Panc1 (cell line): ENCODE results near the gene ANKRD49. TPM values are rescaled to one million over a fixed set of nuclear protein-coding genes. Genes with fewer than 3 reads are reported as not detected.

Source experiments
- ATAC-seq: fragments of 200-7000 bp; cut with Tn5 transposase; 2 replicates; pipeline ENCODE4 v1.9.1; 2020; ENCODE audit warnings: mild to moderate bottlenecking, moderate library complexity
- BruUV-seq: library from RNA; stranded (reverse); fragments of 400-500 nt; replicated peaks from 2 replicates; lab custom pipeline; 2021; lab: Mats Ljungman, UMichigan
- CTCF ChIA-PET: fragments of 300-600 bp; sonication (Branson Sonifier 250); formaldehyde crosslinking; loops from one replicate; lab custom pipeline; 2022; ENCODE audit warnings: antibody characterized with exemption; lab: Charles Lee
- POLR2A ChIA-PET: fragments of 300-600 bp; sonication (Branson Sonifier 250); formaldehyde crosslinking; loops from one replicate; lab custom pipeline; 2022; ENCODE audit warnings: antibody characterized with exemption; lab: Charles Lee
- DNase-seq: peaks from one replicate; pipeline ENCODE4 v3.0.0-alpha.2; 2010; ENCODE audit warnings: low read depth, low spot score
- H3K27ac ChIP-seq: 2 replicates; pipeline ENCODE4 v1.5.1; 2011; ENCODE audit warnings: mild to moderate bottlenecking, low read length, inconsistent platforms
- H3K27me3 ChIP-seq: fragments of 200-500 bp; sonication (Bioruptor generic); 2 replicates; pipeline ENCODE4 v1.6.0; 2014; ENCODE audit warnings: low read length, inconsistent platforms; ENCODE audit not compliant: control insufficient read depth, insufficient read depth
- H3K36me3 ChIP-seq: fragments of 200-500 bp; sonication (Bioruptor generic); 2 replicates; pipeline ENCODE4 v1.5.1; 2014; ENCODE audit warnings: inconsistent platforms, mild to moderate bottlenecking, low read length, moderate library complexity; ENCODE audit not compliant: control insufficient read depth, insufficient read depth
- H3K4me1 ChIP-seq: 2 replicates; pipeline ENCODE4 v1.5.1; 2011; ENCODE audit warnings: inconsistent platforms, mild to moderate bottlenecking, low read length, moderate library complexity; ENCODE audit not compliant: control insufficient read depth, insufficient read depth
- H3K4me3 ChIP-seq, 2 experiments: 2 replicates each; pipeline ENCODE4 v1.5.1; 2011 to 2012; ENCODE audit warnings: low read depth in 2 of 2, low read length in 2 of 2, mild to moderate bottlenecking in 2 of 2, inconsistent platforms in 1 of 2, moderate library complexity in 1 of 2
- H3K9me3 ChIP-seq: fragments of 200-500 bp; sonication (Bioruptor generic); 2 replicates; pipeline ENCODE4 v1.5.1; 2014; ENCODE audit warnings: low read depth, mild to moderate bottlenecking, inconsistent platforms, low read length, moderate library complexity; ENCODE audit not compliant: control insufficient read depth, insufficient read depth
- POLR2AphosphoS5 ChIP-seq: IDR thresholded peaks from 2 replicates; pipeline ENCODE4 v1.6.1; 2012; ENCODE audit warnings: mild to moderate bottlenecking, low read depth, low read length, moderate library complexity
- SIN3A ChIP-seq: IDR thresholded peaks from 2 replicates; pipeline ENCODE4 v1.6.1; 2012; ENCODE audit warnings: low read depth, mild to moderate bottlenecking, low read length, moderate library complexity, borderline replicate concordance; ENCODE audit not compliant: insufficient read depth
- TCF7L2 ChIP-seq: IDR thresholded peaks from 2 replicates; pipeline ENCODE4 v1.6.1; 2011; ENCODE audit warnings: mild to moderate bottlenecking, low read depth, low read length, inconsistent platforms
- in situ Hi-C: cut with HindIII; loops from 2 replicates; pipeline ENCODE4 v1.10.0; 2016; ENCODE audit warnings: low sequenced_read_pairs, low pct_unique_long_range_greater_than_20kb
- intact Hi-C: fragments of 100-400 bp; cut with micrococcal nuclease; formaldehyde crosslinking; loops from one replicate; pipeline ENCODE4 v1.10.0; 2022; ENCODE audit not compliant: unreplicated experiment
- total RNA-seq: library from RNA; stranded (reverse); gene quantifications from one replicate; pipeline ENCODE4 v1.2.1, GENCODE V29; 2021; ENCODE audit not compliant: unreplicated experiment
- TF ChIP-seq, protein P1 (sequence below): fragments of 450-650 bp; IDR thresholded peaks from 2 replicates; pipeline ENCODE4 v1.5.1; 2017; ENCODE audit warnings: mild to moderate bottlenecking
- TF ChIP-seq, protein P2 (sequence below), 2 experiments: IDR thresholded peaks; 2 replicates each; pipeline ENCODE4 v1.6.1; 2011 to 2012; ENCODE audit warnings: low read depth in 2 of 2, control low read depth in 1 of 2, low read length in 1 of 2, mild to moderate bottlenecking in 1 of 2, moderate library complexity in 1 of 2; ENCODE audit not compliant: insufficient read depth in 1 of 2

ANKRD49 gene
- total RNA-seq, 1 experiment from 2014 or later: 15.4 TPM

DNA sequence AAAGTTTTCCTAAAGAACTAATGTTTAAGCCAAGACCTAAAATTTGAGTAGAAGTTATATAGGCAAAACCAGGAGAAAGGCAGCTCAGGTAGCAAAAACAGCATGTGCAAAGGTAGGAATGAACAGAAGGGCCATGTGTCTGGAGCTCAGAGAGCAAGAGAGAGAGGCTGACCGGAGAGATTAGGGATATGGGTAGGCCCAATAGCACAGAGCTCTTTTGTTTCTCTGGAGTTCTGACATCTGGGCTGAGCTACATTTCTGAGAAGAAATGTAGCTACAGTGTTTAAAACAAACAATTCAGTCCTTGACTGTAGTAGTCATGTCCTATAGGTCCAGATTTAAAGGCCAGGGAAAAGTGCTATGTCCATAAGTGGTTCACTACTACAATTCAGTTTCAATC is 22.9 kb downstream of the ANKRD49 start:
- peaks cover 14% of the 10 kb centered on the region for H3K27me3 ChIP-seq
- H3K27ac ChIP-seq: no peak overlapping the region
- intact Hi-C loops (loop anchor here (5.0 to 10.0 kb wide), 2 partner anchors 86 to 378 kb away; no protein-coding TSS in a partner anchor), in situ Hi-C loops (no loop called here)
- TF ChIP-seq, protein P1, sequence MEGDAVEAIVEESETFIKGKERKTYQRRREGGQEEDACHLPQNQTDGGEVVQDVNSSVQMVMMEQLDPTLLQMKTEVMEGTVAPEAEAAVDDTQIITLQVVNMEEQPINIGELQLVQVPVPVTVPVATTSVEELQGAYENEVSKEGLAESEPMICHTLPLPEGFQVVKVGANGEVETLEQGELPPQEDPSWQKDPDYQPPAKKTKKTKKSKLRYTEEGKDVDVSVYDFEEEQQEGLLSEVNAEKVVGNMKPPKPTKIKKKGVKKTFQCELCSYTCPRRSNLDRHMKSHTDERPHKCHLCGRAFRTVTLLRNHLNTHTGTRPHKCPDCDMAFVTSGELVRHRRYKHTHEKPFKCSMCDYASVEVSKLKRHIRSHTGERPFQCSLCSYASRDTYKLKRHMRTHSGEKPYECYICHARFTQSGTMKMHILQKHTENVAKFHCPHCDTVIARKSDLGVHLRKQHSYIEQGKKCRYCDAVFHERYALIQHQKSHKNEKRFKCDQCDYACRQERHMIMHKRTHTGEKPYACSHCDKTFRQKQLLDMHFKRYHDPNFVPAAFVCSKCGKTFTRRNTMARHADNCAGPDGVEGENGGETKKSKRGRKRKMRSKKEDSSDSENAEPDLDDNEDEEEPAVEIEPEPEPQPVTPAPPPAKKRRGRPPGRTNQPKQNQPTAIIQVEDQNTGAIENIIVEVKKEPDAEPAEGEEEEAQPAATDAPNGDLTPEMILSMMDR: no peak
- TF ChIP-seq, protein P2, sequence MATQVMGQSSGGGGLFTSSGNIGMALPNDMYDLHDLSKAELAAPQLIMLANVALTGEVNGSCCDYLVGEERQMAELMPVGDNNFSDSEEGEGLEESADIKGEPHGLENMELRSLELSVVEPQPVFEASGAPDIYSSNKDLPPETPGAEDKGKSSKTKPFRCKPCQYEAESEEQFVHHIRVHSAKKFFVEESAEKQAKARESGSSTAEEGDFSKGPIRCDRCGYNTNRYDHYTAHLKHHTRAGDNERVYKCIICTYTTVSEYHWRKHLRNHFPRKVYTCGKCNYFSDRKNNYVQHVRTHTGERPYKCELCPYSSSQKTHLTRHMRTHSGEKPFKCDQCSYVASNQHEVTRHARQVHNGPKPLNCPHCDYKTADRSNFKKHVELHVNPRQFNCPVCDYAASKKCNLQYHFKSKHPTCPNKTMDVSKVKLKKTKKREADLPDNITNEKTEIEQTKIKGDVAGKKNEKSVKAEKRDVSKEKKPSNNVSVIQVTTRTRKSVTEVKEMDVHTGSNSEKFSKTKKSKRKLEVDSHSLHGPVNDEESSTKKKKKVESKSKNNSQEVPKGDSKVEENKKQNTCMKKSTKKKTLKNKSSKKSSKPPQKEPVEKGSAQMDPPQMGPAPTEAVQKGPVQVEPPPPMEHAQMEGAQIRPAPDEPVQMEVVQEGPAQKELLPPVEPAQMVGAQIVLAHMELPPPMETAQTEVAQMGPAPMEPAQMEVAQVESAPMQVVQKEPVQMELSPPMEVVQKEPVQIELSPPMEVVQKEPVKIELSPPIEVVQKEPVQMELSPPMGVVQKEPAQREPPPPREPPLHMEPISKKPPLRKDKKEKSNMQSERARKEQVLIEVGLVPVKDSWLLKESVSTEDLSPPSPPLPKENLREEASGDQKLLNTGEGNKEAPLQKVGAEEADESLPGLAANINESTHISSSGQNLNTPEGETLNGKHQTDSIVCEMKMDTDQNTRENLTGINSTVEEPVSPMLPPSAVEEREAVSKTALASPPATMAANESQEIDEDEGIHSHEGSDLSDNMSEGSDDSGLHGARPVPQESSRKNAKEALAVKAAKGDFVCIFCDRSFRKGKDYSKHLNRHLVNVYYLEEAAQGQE (IDR thresholded peaks at IDR 0.05; ENCODE audit: insufficient read depth in 1 of 2, low read depth in 2 of 2, low read length in 1 of 2): no peak
- no peak for TF ChIP-seq SIN3A
- TF ChIP-seq TCF7L2: no peak
- TF ChIP-seq POLR2AphosphoS5: no peak
- no peaks in the 10 kb centered on the region for H3K9me3 ChIP-seq
- BruUV-seq: no TSS peak
- 0 out of 2 replicates have a peak, but pooled peaks cover 4% of the 10 kb centered on the region for H3K4me1 ChIP-seq
- no peak for DNase-seq
- ChIA-PET POLR2A (no interaction called here), CTCF (no interaction called here)
- H3K4me3 ChIP-seq: no peak overlapping the region
- ATAC-seq: no peak
- no peaks in the 10 kb centered on the region for H3K36me3 ChIP-seq

DNA sequence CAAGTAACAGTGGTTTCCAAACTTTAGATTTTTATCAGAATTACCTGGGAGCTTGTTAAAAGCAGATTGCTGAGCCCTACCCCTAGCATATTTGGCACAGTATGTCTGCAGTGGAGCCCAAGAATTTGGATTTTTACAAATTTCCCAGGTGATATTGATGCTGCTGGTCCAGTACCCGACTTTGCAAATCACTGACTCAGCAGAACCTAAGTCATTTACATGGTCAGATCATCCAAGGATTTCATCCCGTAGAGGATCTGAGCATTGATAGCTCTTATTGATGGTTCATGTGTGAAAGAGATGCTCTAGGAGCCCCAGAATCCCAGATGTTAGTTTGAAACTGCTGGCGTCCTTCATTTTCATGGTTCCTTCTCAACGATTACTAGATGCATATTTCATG is 24.5 kb downstream of the ANKRD49 start:
- TF ChIP-seq SIN3A: no peak
- TF ChIP-seq, protein P2 (IDR thresholded peaks at IDR 0.05; ENCODE audit: insufficient read depth in 1 of 2, low read depth in 2 of 2, low read length in 1 of 2): no peak
- TF ChIP-seq, protein P1: no peak
- no peak for TF ChIP-seq POLR2AphosphoS5
- no peak for TF ChIP-seq TCF7L2
- CTCF ChIA-PET: no interaction called here
- H3K4me1 ChIP-seq: no peaks in the 10 kb centered on the region
- ATAC-seq: no peak
- no peaks in the 10 kb centered on the region for H3K9me3 ChIP-seq
- H3K36me3 ChIP-seq: no peaks in the 10 kb centered on the region
- DNase-seq: no peak
- POLR2A ChIA-PET: no interaction called here
- peaks cover 10% of the 10 kb centered on the region for H3K27me3 ChIP-seq
- no peak overlapping the region for H3K27ac ChIP-seq
- in situ Hi-C loops: no loop called here
- no peak overlapping the region for H3K4me3 ChIP-seq
- intact Hi-C loops: loop anchor here (2.0 to 10.0 kb wide), 3 partner anchors 45 to 377 kb away; no protein-coding TSS in a partner anchor
- no TSS peak for BruUV-seq
